Measurements from ENCODE around the gene ATP2A1. TPM values are rescaled to one million over a fixed set of nuclear protein-coding genes. Genes with fewer than 3 reads are reported as not detected.

ATP2A1 gene
- total and polyA plus RNA-seq, 2 donors from 2014 or later: 0.25 to 0.47 TPM

DNA sequence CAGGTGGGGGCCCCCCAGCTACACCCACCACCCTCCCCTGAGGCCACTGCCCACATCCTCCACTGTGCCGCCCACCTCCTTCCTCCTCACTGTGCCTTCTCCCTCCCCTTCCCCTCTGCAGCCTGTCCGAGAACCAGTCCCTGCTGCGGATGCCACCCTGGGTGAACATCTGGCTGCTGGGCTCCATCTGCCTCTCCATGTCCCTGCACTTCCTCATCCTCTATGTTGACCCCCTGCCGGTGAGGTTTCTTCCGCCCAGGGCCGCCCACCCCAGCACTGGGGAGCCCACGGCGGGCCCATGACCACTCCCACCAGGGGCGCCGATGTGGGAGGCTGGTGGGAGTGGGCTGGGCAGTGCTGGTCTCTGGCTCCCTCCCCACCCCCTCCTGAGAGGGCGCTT is 24.6 kb downstream of the ATP2A1 start:
- intact Hi-C loops (cut with DNase I): no loop called here
- no peak overlapping the region for H3K27ac ChIP-seq (ENCODE audit: low read depth in 2 of 2, low read length in 2 of 2)
- TF ChIP-seq, protein P1, sequence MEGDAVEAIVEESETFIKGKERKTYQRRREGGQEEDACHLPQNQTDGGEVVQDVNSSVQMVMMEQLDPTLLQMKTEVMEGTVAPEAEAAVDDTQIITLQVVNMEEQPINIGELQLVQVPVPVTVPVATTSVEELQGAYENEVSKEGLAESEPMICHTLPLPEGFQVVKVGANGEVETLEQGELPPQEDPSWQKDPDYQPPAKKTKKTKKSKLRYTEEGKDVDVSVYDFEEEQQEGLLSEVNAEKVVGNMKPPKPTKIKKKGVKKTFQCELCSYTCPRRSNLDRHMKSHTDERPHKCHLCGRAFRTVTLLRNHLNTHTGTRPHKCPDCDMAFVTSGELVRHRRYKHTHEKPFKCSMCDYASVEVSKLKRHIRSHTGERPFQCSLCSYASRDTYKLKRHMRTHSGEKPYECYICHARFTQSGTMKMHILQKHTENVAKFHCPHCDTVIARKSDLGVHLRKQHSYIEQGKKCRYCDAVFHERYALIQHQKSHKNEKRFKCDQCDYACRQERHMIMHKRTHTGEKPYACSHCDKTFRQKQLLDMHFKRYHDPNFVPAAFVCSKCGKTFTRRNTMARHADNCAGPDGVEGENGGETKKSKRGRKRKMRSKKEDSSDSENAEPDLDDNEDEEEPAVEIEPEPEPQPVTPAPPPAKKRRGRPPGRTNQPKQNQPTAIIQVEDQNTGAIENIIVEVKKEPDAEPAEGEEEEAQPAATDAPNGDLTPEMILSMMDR (IDR thresholded peaks at IDR 0.05; ENCODE audit: borderline replicate concordance, extremely low read depth, insufficient read depth): no peak
- DNase-seq (no peak), FAIRE-seq (no peak)
- no peak overlapping the region for H3K4me3 ChIP-seq (ENCODE audit: low read length in 3 of 3)
- H3K9me3 ChIP-seq (ENCODE audit: control insufficient read depth in 2 of 3, insufficient read depth in 1 of 3, low read length in 3 of 3): no peaks in the 10 kb centered on the region
- H3K27me3 ChIP-seq (ENCODE audit: control insufficient read depth, insufficient read depth, low read length): no peaks in the 10 kb centered on the region
- no peaks in the 10 kb centered on the region for H3K4me1 ChIP-seq (ENCODE audit: control insufficient read depth in 2 of 3, insufficient read depth in 2 of 3, low read depth in 1 of 3, low read length in 3 of 3)
- no peak overlapping the region for H3K9ac ChIP-seq (ENCODE audit: low read length in 3 of 3)
- H3K36me3 ChIP-seq (ENCODE audit: control insufficient read depth in 2 of 3, insufficient read depth in 3 of 3, low read length in 3 of 3): peaks cover 0 to 2% (median 0%) of the 10 kb centered on the region in 3 donors

DNA sequence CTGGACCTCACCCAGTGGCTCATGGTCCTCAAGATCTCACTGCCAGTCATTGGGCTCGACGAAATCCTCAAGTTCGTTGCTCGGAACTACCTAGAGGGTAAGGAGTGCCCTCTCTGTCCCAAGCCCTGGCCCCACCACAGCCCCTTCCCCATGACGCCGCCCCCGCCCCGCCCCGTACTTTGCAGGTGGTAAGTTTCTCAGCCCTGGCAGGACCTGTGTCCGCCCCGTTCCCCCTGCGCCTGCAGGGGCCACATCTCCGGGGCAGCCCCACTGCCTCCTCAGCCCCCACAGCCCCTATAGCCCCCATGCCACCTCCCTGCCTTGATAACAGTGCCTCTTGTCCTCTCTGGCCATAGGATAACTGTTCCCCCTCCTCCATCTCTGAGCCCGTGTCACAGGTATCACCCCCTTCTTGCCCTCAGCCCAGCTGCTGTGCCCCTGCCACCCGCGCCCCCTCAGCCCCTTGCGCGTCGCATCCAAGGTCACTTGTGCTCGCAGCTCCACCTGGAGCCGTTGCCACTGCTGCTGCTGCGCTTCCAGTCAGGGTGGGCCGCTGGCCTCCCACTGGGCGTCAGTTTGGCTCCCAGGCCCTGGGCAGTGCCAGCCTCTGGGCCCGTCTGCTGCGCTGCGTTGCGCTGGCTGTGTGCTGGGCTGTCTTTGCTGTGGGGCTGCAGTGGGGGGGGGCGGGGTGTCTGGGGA is 25.2 kb downstream of the ATP2A1 start:
- intact Hi-C loops (cut with DNase I): no loop called here
- no peak overlapping the region for H3K4me3 ChIP-seq (ENCODE audit: low read length in 3 of 3)
- H3K4me1 ChIP-seq (ENCODE audit: control insufficient read depth in 2 of 3, insufficient read depth in 2 of 3, low read depth in 1 of 3, low read length in 3 of 3): no peaks in the 10 kb centered on the region
- no peak overlapping the region for H3K9ac ChIP-seq (ENCODE audit: low read length in 3 of 3)
- FAIRE-seq (no peak), DNase-seq (no peak)
- no peaks in the 10 kb centered on the region for H3K9me3 ChIP-seq (ENCODE audit: control insufficient read depth in 2 of 3, insufficient read depth in 1 of 3, low read length in 3 of 3)
- TF ChIP-seq, protein P1 (IDR thresholded peaks at IDR 0.05; ENCODE audit: borderline replicate concordance, extremely low read depth, insufficient read depth): no peak
- H3K27me3 ChIP-seq (ENCODE audit: control insufficient read depth, insufficient read depth, low read length): no peaks in the 10 kb centered on the region
- no peak overlapping the region for H3K27ac ChIP-seq (ENCODE audit: low read depth in 2 of 2, low read length in 2 of 2)
- H3K36me3 ChIP-seq (ENCODE audit: control insufficient read depth in 2 of 3, insufficient read depth in 3 of 3, low read length in 3 of 3): peaks cover 0 to 4% (median 2%) of the 10 kb centered on the region in 3 donors

DNA sequence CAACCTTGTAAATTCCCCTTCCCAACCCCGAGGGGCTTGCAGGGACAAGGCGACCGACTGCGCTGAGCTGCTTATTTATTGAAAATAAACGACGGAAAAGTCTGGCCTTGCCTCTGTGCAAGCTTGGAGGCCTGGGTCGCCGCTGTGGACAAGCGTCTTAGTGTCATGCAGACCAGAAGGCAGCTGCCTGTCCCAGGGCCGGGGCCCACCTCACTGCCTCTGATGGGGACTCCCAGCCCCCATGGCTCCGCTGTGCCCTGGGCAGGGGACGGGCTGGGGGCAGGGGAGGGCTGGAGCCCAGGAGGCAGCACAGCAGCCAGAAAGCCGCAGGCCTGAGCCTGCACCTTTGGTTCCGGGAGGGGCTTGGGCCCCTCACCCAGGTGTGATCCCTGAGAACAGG is 26.1 kb downstream of the ATP2A1 start:
- intact Hi-C loops (cut with DNase I): no loop called here
- no peak overlapping the region for H3K27ac ChIP-seq (ENCODE audit: low read depth in 2 of 2, low read length in 2 of 2)
- TF ChIP-seq, protein P1 (IDR thresholded peaks at IDR 0.05; ENCODE audit: borderline replicate concordance, extremely low read depth, insufficient read depth): no peak
- H3K36me3 ChIP-seq (ENCODE audit: control insufficient read depth in 2 of 3, insufficient read depth in 3 of 3, low read length in 3 of 3): peaks cover 0 to 6% (median 2%) of the 10 kb centered on the region in 3 donors
- no peak overlapping the region for H3K4me3 ChIP-seq (ENCODE audit: low read length in 3 of 3)
- FAIRE-seq: no peak
- no peaks in the 10 kb centered on the region for H3K4me1 ChIP-seq (ENCODE audit: control insufficient read depth in 2 of 3, insufficient read depth in 2 of 3, low read depth in 1 of 3, low read length in 3 of 3)
- no peaks in the 10 kb centered on the region for H3K9me3 ChIP-seq (ENCODE audit: control insufficient read depth in 2 of 3, insufficient read depth in 1 of 3, low read length in 3 of 3)
- H3K9ac ChIP-seq (ENCODE audit: low read length in 3 of 3): no peak overlapping the region
- DNase-seq: peak in 1 of 5 donors; percentile 79
- no peaks in the 10 kb centered on the region for H3K27me3 ChIP-seq (ENCODE audit: control insufficient read depth, insufficient read depth, low read length)
